BE2C (cell line): ENCODE results near the gene ARHGAP25.

Experiments
- DNase-seq: peaks from one replicate; pipeline ENCODE4 v3.0.0-alpha.2; 2020
- H3K27me3 ChIP-seq: fragments of 250-450 bp; sonication (Bioruptor Pico); 2 replicates; pipeline ENCODE4 v1.5.1; 2020; ENCODE audit warnings: mild to moderate bottlenecking
- H3K36me3 ChIP-seq: fragments of 250-450 bp; sonication (Bioruptor Pico); 2 replicates; pipeline ENCODE4 v1.5.1; 2020; ENCODE audit warnings: mild to moderate bottlenecking
- H3K4me1 ChIP-seq: fragments of 250-450 bp; sonication (Bioruptor Pico); 2 replicates; pipeline ENCODE4 v1.5.1; 2020
- H3K4me3 ChIP-seq: 2 replicates; pipeline ENCODE4 v1.5.1; 2011; ENCODE audit warnings: low read depth, low read length
- H3K9me3 ChIP-seq: fragments of 250-450 bp; sonication (Bioruptor Pico); 2 replicates; pipeline ENCODE4 v1.5.1; 2020
- CTCF ChIP-seq: IDR thresholded peaks from 2 replicates; pipeline ENCODE4 v1.5.1; 2012; ENCODE audit warnings: mild to moderate bottlenecking, low read depth, low read length

ARHGAP25 gene

GRCh38 chr2:68784915-68785314, 50.3 kb downstream of the ARHGAP25 start:
- TF ChIP-seq CTCF: no peak
- Histone ChIP-seq H3K9me3 (no peaks in the 10 kb centered on the region), H3K27me3 (no peaks in the 10 kb centered on the region), H3K36me3 (no peaks in the 10 kb centered on the region), H3K4me1 (no peaks in the 10 kb centered on the region), H3K4me3 (no peak overlapping the region)
- DNase-seq: no peak

GRCh38 chr2:68787356-68787755, 52.7 kb downstream of the ARHGAP25 start:
- Histone ChIP-seq H3K36me3 (no peaks in the 10 kb centered on the region), H3K9me3 (no peaks in the 10 kb centered on the region), H3K27me3 (no peaks in the 10 kb centered on the region), H3K4me1 (no peaks in the 10 kb centered on the region), H3K4me3 (no peak overlapping the region)
- no peak for DNase-seq
- TF ChIP-seq CTCF: no peak

GRCh38 chr2:68789603-68790002, 55.0 kb downstream of the ARHGAP25 start:
- Histone ChIP-seq H3K36me3 (no peaks in the 10 kb centered on the region), H3K27me3 (no peaks in the 10 kb centered on the region)
- DNase-seq: no peak

GRCh38 chr2:68790600-68790999, 56.0 kb downstream of the ARHGAP25 start:
- no peaks in the 10 kb centered on the region for H3K9me3 ChIP-seq
- no peak for DNase-seq
- no peaks in the 10 kb centered on the region for H3K36me3 ChIP-seq
- no peaks in the 10 kb centered on the region for H3K4me1 ChIP-seq
- H3K4me3 ChIP-seq: no peak overlapping the region
- no peak for TF ChIP-seq CTCF
- H3K27me3 ChIP-seq: no peaks in the 10 kb centered on the region

More at GRCh38 chr2:68789603-68790002, 55.0 kb downstream of the ARHGAP25 start:
- no peak for TF ChIP-seq CTCF
- Histone ChIP-seq H3K4me1 (no peaks in the 10 kb centered on the region), H3K4me3 (no peak overlapping the region), H3K9me3 (no peaks in the 10 kb centered on the region)

GRCh38 chr2:68791914-68792313, 57.3 kb downstream of the ARHGAP25 start:
- Histone ChIP-seq H3K4me1 (no peaks in the 10 kb centered on the region), H3K4me3 (no peak overlapping the region), H3K36me3 (no peaks in the 10 kb centered on the region), H3K9me3 (no peaks in the 10 kb centered on the region), H3K27me3 (no peaks in the 10 kb centered on the region)
- TF ChIP-seq CTCF: no peak
- DNase-seq: no peak

- TF ChIP-seq CTCF: no peak
- no peak overlapping the region for H3K4me3 ChIP-seq
- H3K36me3 ChIP-seq: no peaks in the 10 kb centered on the region
- no peaks in the 10 kb centered on the region for H3K9me3 ChIP-seq
- H3K27me3 ChIP-seq: no peaks in the 10 kb centered on the region
- H3K4me1 ChIP-seq: no peaks in the 10 kb centered on the region
- DNase-seq: no peak
Measured at GRCh38 chr2:68792751-68793150, 58.1 kb downstream of the ARHGAP25 start.
